ENCODE measurements around the gene CUL3.
"Not testable (repeated sequence)": the region's sequence is repeated elsewhere in the genome, so short reads cannot be mapped to it uniquely, and the experiment has no call there.

The CUL3 gene

GRCh38 chr2:224532931-224533330, 52.2 kb downstream of the CUL3 start:
- no peak for DNase-seq

GRCh38 chr2:224532441-224532840, 52.7 kb downstream of the CUL3 start:
- DNase-seq: no peak

DNA sequence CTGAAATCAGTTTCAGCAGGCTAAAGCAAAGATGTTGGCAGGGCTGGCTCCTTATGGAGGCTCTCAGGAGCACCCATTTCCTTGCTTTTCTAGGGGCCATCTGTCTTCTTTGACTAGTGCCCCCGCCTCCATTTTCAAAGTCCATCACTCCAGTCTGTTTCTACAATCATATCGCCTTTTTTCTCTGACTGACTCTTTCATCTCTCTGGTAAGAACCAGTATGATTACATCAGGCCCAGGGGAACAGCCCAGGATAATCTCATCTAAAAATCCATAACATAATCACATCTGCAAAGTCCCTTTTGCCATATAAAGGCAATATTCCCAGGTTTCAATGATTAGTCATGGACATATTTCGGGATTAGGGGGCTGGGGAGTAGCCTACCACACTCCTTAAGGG, 57.0 kb downstream of the CUL3 start:
- no peak for DNase-seq

GRCh38 chr2:224525774-224526173, 59.4 kb downstream of the CUL3 start:
- DNase-seq: no peak

- DNase-seq: no peak
These were observed 60.5 kb downstream of the CUL3 start for GRCh38 chr2:224524657-224525056.

DNA sequence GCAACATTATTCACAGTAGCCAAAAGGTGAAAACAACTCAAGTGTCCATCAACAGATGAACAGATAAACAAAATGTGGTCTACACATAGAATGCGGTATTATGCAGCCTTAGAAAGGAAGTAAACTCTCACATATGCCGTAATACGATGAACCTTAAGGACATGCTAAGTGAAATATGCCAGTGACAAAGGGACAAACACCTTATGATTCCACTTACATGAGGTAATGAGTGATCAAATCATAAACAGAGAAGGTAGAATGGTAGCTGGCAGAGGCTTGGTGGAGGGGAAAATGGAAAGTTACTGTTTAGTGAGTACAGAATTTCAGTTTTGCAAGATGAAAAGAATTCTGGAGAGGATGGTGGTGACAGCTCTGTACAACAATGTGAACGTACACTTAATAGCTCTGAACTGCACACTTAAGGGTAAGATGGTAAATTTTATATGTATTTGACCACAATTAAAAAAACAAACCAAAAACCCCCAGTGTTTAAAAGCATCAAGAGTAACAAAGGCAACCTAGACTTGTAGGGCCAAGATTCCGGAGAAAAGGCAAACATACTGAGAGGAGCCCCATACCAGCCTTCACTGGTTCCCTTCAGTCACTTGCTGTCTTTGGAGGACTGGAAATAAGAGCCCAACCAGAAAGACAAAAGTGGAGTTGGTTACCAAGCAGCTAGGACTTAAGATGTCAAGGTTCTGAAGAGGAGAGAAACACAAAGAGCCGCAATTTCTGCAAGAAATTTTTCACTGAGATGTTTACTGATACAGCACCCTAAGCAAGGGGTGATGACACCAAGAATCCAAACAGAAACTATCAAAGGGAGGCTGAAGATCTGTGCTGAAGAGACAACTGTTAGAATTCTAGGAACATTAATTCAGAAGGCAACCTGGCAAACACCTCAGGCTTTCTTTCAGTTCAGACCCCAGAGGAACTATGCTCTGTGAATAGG, 61.3 kb downstream of the CUL3 start:
- DNase-seq: no peak

GRCh38 chr2:224522483-224522882, 62.7 kb downstream of the CUL3 start:
- not testable (repeated sequence) for DNase-seq

- no peak for DNase-seq
These were observed 65.1 kb downstream of the CUL3 start for GRCh38 chr2:224520064-224520463.

- DNase-seq: no peak
These were observed 66.2 kb downstream of the CUL3 start for GRCh38 chr2:224518806-224519580.

- no peak for DNase-seq
These were observed 67.2 kb downstream of the CUL3 start for GRCh38 chr2:224517963-224518362.

DNA sequence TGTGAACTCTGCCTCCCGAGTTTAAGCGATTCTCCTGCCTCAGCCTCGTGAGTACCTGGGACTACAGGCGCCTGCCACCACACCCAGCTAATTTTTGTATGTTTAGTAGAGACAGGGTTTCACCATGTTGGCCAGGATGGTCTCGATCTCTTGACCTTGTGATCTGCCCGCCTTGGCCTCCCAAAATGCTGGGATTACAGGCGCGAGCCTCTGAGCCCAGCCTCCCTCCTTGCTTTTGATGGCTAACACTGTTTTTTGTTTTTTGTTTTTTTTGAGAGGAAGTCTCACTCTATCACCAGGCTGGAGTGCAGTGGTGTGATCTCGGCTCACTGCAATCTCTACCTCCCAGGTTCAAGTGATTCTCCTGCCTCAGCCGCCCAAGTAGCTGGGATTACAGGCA, 68.8 kb downstream of the CUL3 start:
- not testable (repeated sequence) for DNase-seq

- DNase-seq: no peak
These were observed 71.2 kb downstream of the CUL3 start for GRCh38 chr2:224513991-224514390.

DNA sequence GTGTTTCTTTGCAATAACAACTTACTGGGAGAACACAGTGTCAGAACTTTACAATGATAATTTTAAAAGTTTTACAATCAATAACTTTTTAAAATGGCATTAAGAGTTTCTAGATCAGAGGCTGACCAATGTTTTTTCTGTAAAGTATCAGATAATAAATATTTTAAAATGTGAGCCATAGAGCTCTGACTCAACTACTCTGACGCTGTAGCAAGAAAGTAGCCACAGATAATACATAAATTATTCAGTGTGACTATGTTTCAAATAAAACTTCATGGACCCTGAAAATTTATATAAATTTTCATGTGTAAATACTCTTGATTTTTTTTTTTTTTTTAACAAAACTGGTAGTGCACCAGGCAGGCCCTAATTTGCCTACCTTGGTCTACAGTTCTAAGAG, 77.4 kb downstream of the CUL3 start:
- DNase-seq: no peak

DNA sequence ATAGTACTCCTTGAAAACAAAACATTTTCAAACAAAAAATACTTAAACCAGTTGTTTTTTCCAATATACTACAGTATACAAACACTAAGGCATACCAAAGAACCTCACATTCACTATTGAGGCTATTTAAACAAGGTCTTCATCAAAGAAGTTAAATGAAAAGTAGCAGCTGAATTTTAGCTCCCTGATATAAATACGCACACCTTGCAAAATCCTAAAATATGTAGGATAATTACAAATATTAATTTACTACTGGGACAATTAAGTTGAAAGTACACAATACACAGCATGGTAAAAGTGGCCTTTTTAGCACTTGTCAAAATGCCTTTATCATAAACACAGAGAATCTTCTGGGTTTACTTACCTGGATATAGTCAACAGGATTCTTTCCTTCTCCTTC, 78.7 kb downstream of the CUL3 start:
- no peak for DNase-seq

- DNase-seq: no peak
These were observed 86.2 kb downstream of the CUL3 start for GRCh38 chr2:224498991-224499390.

DNA sequence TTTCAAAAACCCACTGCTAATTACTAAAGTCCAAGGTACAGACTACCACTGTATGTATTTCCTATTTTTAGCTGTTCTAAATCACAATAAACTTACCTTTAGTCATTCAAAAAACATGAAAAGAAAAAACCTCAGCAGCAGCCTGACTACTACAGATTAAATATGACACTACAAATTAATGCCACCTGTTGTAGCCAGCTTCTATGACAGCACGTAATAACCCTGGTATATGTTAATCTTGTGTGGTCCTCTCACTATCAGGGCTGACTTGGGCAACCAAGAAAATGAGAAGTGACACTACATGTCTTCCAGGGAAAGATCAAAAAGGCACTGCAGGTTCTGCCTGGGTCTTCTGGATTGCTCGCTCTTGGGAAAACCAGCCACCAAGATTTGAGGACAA, 92.6 kb downstream of the CUL3 start:
- DNase-seq: no peak

DNA sequence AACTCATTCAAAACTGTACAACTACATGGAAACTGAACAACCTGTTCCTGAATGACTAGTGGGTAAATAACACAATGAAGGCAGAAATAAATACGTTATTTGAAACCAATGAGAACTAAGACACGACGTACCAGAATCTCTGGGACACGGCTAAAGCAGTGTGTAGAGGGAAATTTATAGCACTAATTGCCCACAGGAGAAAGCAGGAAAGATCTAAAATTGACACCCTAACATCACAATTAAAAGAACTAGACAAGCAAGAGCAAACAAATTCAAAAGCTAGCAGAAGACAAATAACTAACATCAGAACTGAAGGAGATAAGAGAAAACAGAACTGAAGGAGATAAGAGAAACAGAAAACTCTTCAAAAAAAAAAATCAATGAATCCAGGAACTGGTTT, 97.2 kb downstream of the CUL3 start:
- DNase-seq: not testable (repeated sequence)

DNA sequence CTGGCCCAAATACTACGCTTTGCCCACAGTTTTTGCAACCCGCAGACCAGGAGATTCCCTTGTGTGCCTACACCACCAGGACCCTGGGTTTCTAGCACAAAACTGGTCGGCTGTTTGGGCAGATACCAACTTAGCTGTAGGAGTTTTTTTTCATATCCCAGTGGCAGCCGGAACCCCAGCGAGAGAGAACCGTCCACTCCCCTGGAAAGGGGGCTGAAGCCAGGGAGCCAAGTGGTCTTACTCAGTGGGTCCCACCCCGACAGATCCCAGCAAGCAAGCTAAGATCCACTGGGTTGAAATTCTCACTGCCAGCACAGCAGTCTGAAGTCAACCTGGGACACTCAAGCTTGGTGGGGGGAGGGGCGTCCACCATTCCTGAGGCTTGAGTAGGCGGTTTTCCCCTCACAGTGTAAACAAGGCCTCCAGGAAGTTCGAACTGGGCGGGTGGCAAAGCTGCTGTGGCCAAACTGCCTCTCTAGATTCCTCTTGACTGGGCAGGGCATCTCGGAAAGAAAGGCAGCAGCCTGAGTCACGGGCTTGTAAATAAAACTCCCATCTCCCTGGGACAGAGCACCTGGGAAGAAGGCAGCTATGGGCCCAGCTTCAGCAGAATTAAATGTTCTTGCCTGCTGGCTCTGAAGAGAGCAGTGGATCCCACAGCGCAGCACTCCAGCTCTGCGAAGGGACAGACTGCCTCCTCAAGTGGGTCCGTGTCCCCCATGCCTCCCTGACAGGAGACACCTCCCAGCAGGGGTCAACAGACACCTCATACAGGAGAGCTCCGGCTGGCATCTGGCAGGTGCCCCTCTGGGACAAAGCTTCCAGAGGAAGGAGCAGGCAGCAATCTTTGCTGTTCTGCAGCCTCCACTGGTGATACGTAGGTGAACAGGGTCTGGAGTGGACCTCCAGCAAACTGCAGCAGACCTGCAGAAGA, 99.8 kb downstream of the CUL3 start:
- not testable (repeated sequence) for DNase-seq

DNA sequence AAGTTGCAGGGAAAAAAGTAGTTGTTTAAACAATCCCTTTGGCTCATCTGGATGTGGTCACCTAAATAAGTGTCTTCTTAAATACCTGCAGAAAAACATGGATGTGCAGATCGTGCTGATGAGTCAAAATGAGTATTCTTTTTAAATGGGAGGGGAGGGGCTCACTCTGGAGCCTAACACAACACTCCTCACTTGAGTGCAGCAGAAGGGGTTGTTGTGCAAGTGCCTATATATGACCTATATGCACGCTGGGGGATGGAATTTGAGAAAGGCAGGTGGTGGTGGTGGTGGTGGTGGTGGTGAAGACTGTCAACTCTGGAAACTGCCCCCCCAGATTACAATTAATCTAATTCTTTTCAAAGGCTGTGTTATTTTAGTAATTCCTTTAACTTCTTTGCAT, 105.3 kb downstream of the CUL3 start:
- DNase-seq: no peak

DNA sequence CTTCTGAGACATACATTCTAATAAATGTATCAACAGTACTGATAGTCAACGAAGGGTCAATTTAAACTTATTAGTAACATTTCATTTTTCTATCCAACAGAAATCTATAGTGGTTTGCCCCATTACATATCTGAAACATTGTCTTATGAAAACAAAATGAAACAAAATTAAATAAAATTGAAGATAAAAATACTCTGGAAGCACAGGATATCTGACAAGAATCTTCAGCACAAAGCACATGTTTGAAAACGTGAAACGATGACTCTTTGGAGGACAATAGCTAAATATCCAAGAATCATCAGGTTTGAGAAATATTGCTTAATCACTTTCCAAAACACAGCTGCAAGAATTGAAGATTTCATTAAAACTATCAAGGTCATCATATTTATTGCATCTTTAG, 112.3 kb downstream of the CUL3 start:
- no peak for DNase-seq

GRCh38 chr2:224472137-224472536, 113.0 kb downstream of the CUL3 start:
- DNase-seq: no peak

DNA sequence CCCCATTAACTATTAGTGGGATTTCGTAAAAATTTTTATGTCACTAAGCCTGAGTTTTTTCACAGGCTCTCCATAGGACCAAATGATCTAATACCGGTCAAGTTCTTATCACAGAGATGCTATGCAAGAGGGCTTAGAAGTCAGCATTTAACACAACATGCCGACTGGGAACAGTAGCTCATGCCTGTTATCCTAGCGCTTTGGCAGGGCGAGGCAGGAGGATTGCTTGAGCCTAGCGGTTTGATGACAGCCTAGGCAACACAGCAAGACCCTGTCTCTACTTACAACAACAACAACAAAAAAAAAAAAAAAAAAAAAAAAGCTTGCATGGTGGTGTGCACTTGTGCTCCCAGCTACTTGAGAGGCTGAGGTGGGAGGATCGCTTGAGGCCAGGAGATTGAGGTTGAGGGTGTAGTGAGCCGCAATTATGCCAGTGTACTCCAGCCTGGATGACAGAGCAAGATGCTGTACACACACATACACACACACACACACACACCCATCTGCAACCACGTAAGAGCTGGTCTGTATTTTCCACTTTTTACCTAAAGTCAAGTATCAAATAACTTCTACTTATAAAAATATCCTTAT, 115.7 kb downstream of the CUL3 start:
- DNase-seq: no peak

Data from SHP77 treated with DMSO at 0.1 percent for 48 hours (cell line).